GM18520 (cell line): ENCODE results near the gene OR8D1.
"Not testable (repeated sequence)": the region's sequence is repeated elsewhere in the genome, so short reads cannot be mapped to it uniquely, and the experiment has no call there.

ENCODE experiments used
- ATAC-seq: cut with Tn5 transposase; IDR thresholded peaks from one replicate; pipeline ENCODE4 v1.9.1; 2021; ENCODE audit not compliant: unreplicated experiment

OR8D1 gene

GRCh38 chr11:124294687-124295086, 19.1 kb downstream of the OR8D1 start:
- no peak for ATAC-seq

- ATAC-seq = no peak
Observed at GRCh38 chr11:124285610-124286344, 28.0 kb downstream of the OR8D1 start.

GRCh38 chr11:124278261-124278660, 35.5 kb downstream of the OR8D1 start:
- no peak for ATAC-seq

- ATAC-seq = no peak
Observed at GRCh38 chr11:124277804-124278203, 35.9 kb downstream of the OR8D1 start.

GRCh38 chr11:124277207-124277606, 36.5 kb downstream of the OR8D1 start:
- no peak for ATAC-seq

GRCh38 chr11:124276081-124276480, 37.7 kb downstream of the OR8D1 start:
- ATAC-seq = no peak

- no peak for ATAC-seq
Observed at GRCh38 chr11:124274000-124274399, 39.7 kb downstream of the OR8D1 start.

GRCh38 chr11:124270886-124271285, 42.9 kb downstream of the OR8D1 start:
- not testable (repeated sequence) for ATAC-seq

- ATAC-seq = not testable (repeated sequence)
Observed at GRCh38 chr11:124265041-124265440, 48.7 kb downstream of the OR8D1 start.

- ATAC-seq = no peak
Observed at GRCh38 chr11:124256076-124256475, 57.7 kb downstream of the OR8D1 start, which contains the start of gene OR8G5. TSS of gene OR8G5 (plus strand) at chr11:124256376. CDS start at chr11:124264932, 8,556 bp downstream.
